Stimulated activated CD4-positive, alpha-beta T cell treated with anti-CD3 and anti-CD28 coated beads, Interleukin-2, amount 100 ng/mL, for 24 hours (primary cell): ENCODE measurements around the gene HCFC2.
"Not testable (repeated sequence)": the region's sequence is repeated elsewhere in the genome, so short reads cannot be mapped to it uniquely, and the experiment has no call there.

Source experiments
- DNase-seq, 2 donors: peaks; one replicate each; pipeline ENCODE4 v3.0.0-alpha.2; 2020

The HCFC2 gene

GRCh38 chr12:104064031-104064841, at the start of gene HCFC2:
TSS of gene HCFC2 (plus strand) at chr12:104064531. CDS start at chr12:104064561, 30 bp downstream.
- DNase-seq, result peak; percentile 92

DNA sequence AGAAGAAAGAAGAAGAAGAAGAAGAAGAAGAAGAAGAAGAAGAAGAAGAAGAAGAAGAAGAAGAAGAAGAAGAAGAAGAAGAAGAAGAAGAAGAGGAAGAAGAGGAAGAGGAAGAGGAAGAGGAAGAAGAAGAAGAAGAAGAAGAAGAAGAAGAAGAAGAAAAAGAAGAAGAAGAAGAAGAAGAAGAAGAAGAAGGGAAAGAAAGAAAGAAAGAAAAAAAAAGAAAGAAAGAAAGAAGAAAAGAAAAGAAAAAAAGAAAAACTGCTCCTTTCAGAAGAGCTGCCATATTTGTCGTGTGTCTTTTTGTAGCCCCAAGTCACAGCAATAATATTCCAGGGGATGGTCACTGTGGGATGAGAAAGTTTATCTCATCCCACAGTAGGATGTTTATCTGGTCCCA, 42.5 kb upstream of the HCFC2 start:
- not testable (repeated sequence) for DNase-seq

- no peak for DNase-seq
Measured at GRCh38 chr12:104022786-104023185, 41.5 kb upstream of the HCFC2 start.

- DNase-seq, result no peak
Measured at GRCh38 chr12:104023710-104024109, 40.6 kb upstream of the HCFC2 start.

DNA sequence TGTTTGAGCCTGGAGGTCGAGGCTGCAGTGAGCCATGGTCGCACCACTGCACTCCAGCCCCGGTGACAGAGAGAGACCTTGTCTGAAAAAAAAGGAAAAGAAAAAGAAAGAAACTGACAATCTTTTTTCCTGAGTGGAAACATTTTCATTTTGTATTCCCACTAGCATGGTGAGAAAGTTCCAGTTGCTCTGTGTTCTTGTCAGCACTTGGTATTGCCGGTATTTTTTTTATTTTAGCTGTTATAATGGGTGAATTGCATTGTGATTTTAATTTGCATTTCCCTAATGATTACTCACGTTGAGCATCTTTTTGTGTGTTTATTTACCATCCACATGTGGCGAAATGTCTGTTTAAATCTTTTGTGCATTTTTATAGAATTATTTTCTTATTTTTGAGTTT, 40.0 kb upstream of the HCFC2 start:
- DNase-seq, result no peak

DNA sequence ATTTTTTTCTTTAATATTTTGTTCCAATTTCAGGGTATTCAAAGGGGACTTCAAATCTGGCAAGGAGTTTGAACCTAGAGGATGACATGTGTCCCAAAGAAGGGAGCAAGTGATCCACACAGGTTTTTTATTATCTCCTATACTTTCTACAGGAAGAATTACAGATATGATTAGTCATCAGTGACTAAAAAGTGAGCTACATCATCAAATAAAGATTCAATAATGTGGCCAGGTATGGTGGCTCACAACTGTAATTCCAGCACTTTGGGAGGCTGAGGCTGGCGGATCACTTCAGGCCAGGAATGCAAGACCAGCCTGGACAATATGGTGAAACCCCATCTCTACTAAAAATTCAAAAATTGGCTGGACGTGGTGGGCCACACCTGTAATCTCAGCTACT, 38.6 kb upstream of the HCFC2 start:
- DNase-seq, result no peak

DNA sequence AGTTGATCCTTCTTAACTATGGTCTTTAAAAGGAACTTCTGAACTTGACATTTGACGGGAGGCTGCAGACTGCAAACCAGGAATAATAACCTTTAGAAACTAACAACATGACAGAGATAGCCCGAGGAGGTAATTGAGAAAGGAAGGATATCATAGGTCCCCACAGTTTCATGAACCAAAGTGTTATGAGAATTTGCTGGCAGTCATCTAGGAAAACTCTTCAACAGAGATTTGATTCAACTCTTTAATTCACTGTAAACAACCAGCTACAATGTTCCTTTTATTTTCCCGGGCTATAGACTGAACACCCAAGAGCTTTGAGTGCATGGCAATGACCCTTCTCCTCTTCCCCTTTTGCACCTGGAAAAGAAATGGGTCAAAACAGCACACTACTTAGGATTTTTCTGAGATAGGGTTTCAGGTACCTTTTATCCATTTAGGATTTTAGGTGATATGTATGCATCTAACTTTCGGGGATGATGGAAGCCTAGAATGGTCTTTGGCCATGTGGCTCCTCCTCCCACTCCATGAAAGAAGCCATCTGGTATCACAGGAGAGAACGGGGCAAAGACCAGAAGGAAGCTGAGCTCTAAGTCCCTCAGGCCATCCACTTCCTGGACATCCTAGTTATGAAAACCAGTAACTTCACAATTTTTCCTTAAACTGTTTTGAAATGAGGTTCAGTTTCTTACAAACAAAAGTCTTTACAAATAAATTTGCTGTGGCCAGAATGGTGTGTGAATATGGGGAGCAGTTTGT, 37.3 kb upstream of the HCFC2 start:
- DNase-seq, result no peak

DNA sequence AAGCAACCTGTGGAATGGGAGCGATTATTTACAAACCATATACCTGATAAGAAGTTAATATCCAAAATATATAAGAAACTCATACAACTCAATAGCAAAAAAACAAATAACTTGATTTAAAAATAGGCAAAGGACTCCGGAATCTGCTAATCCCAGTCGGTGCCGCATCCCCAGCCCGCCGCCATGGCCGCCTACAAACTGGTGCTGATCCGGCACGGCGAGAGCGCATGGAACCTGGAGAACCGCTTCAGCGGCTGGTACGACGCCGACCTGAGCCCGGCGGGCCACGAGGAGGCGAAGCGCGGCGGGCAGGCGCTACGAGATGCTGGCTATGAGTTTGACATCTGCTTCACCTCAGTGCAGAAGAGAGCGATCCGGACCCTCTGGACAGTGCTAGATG, 33.7 kb upstream of the HCFC2 start:
- DNase-seq, result not testable (repeated sequence)

- not testable (repeated sequence) for DNase-seq
Measured at GRCh38 chr12:104036143-104036542, 28.2 kb upstream of the HCFC2 start.

GRCh38 chr12:104039769-104040168, 24.6 kb upstream of the HCFC2 start:
- not testable (repeated sequence) for DNase-seq

- DNase-seq, result no peak
Measured at GRCh38 chr12:104042580-104042979, 21.8 kb upstream of the HCFC2 start.

- no peak for DNase-seq
Measured at GRCh38 chr12:104044158-104044557, 20.2 kb upstream of the HCFC2 start.

DNA sequence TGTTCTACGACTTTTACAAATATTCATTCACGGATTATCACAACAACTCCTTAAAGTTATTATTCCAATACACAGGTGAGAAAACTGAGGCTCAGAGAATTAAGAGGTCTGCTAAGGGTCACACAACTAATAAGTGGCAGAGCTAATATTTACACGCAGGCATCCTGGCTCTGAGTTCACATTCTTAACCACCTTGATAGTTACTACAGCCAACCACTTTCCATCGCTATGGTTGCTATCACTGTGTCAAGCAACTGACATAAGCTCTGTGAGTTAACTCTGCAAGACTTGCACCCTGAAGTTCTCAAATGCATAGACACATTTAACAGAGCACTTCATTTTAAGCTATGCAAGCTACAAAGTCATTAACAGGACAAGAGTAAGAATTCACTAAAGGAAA, 18.0 kb upstream of the HCFC2 start:
- DNase-seq, result no peak

DNA sequence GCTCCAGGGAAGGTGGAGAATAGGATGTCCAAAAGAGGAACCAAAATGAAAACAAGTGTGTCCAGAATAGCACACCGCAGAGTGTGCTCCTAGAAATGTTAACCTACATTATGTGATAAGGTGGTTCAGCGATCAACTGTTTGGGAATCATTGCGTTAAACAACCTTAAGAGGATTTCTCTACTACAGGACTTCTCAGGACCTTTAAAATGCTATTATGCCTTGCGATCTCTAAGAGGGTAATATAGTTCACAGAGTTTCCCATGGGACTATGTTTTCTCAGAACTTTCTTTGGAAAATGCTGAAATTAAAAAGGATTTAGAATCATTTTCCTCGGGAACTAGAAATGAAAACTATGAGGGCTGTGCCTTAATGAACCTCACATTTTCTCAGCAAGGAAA, 16.2 kb upstream of the HCFC2 start:
- DNase-seq, result no peak

- no peak for DNase-seq
Measured at GRCh38 chr12:104048811-104049210, 15.5 kb upstream of the HCFC2 start.

DNA sequence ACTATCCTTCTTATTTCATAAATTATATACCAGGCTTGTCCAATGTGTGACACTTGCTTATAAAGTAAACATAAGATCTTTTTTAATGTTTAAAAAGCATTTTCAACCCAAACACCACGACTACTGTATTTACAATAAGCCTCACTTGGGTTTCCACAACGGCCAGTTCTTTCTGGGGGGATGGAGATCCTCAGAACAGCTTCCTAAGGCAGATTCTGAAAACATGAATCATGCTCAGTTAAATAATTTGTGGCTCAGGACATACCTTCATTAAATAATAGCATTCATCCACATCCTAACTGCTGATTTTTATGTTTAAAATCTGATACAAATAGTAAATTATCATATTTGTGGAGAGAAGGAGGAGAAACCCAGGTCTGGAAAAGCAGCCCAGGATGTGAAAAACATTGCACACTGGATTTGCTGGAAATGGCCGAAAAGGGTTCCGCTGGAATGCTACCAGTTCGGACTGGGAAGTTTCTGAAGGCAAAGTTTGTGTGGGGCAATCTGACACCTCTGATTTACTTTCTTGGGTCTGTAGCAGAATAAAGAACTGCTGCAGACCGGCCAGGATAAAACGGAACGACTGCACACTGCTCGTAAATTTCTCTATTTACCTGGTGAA, 14.9 kb upstream of the HCFC2 start:
- DNase-seq, result no peak

DNA sequence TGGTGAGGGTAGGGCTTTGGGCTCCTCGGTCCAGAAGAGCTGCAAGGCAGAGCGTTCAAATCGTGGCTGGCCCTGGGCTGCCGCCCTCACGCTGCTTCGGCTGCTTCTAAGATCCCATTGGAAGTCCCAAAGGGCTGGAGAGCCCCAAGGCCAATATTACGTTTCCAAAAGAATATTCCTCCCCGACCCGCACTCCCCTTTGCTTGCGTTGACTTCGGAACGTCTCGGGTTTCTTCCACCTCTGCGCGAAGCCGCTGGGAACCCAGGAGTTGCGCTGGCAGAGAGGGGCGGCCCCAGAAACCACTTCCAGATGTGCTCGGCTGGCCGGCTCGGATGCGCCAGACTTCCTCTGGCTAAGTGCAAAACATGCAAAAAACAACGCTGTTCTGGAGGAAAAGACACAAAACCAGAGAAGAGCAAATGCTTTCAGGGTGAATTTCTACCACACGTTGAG, 14.4 kb upstream of the HCFC2 start, which contains the start of gene GLT8D2:
TSS of gene GLT8D2 (minus strand) at position 285 of the 454 bp plus-strand sequence. CDS start 30,539 bp downstream, outside the sequence.
- peak in 1 of 2 donors; percentile 14 for DNase-seq

- DNase-seq, result no peak
Measured at GRCh38 chr12:104050436-104050835, 13.9 kb upstream of the HCFC2 start.

GRCh38 chr12:104054681-104055346, 9.5 kb upstream of the HCFC2 start:
- no peak for DNase-seq

DNA sequence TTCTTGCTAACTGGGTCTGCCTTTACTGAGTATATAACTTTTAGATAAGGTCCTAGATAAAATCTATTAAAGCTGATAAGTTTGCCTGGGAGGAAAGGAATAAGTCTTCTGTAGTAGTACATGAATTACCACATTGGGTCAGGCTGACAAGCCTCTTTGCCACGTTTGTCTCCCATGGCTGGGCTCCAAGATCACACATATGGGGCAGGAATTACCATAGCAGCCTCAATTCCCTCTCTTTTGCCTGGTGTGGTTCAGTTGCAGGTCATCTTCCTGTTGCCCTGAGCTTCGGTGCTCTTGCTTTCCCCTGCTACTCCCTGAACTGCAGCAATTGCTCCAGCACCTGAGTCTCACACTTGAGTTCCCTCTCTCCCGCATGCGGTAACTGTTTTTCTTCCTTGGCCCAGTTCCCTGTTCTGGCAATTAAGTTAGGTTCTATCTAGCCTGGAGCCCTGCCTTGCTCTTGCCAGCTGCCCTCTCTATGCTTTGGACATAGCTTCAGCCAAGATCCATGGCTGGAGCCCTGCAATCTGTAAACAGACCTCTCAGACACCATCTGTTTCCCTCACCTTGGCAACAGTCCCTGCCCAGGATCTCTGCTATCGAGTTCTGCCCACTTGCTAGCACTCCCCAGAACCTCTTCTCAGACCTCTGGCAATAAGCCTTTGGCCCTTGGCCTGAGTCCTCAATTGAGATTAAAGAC, 8.5 kb upstream of the HCFC2 start:
- DNase-seq, result no peak

- DNase-seq, result no peak
Measured at GRCh38 chr12:104056419-104056972, 7.8 kb upstream of the HCFC2 start.

- DNase-seq, result no peak
Measured at GRCh38 chr12:104057771-104058197, 6.5 kb upstream of the HCFC2 start.
